Measurements from ENCODE around the gene PPARGC1A.

Gene PPARGC1A, protein sequence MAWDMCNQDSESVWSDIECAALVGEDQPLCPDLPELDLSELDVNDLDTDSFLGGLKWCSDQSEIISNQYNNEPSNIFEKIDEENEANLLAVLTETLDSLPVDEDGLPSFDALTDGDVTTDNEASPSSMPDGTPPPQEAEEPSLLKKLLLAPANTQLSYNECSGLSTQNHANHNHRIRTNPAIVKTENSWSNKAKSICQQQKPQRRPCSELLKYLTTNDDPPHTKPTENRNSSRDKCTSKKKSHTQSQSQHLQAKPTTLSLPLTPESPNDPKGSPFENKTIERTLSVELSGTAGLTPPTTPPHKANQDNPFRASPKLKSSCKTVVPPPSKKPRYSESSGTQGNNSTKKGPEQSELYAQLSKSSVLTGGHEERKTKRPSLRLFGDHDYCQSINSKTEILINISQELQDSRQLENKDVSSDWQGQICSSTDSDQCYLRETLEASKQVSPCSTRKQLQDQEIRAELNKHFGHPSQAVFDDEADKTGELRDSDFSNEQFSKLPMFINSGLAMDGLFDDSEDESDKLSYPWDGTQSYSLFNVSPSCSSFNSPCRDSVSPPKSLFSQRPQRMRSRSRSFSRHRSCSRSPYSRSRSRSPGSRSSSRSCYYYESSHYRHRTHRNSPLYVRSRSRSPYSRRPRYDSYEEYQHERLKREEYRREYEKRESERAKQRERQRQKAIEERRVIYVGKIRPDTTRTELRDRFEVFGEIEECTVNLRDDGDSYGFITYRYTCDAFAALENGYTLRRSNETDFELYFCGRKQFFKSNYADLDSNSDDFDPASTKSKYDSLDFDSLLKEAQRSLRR

DNA sequence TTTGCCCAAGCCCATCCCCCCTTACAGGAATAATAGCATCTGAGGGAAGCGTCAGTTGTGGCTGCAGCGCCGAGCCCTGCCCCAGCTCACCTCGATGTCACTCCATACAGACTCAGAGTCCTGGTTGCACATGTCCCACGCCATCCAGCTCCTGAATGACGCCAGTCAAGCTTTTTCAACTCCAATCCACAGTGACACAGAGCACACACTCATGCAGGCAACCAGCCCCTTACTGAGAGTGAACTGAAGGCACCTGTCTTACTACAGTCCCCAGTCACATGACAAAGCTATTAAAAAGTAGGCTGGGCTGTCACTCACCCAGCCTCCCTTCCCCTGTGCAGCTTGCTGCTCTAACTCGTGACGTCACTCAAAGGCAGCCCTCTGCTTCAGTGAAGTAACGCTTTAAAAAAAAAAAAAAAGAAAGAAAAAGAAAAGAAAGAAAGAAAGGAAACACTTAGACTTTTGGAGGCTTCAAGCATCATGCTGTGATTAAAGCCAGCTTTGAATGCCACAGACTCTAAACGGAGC, at the start of gene PPARGC1A:
Gene PPARGC1A (minus strand): TSS at position 234 of the 528 bp plus-strand sequence. CDS start 90 bp downstream, at position 144.
- DNase-seq (ENCODE audit: low read depth in 2 of 2): no peak

DNA sequence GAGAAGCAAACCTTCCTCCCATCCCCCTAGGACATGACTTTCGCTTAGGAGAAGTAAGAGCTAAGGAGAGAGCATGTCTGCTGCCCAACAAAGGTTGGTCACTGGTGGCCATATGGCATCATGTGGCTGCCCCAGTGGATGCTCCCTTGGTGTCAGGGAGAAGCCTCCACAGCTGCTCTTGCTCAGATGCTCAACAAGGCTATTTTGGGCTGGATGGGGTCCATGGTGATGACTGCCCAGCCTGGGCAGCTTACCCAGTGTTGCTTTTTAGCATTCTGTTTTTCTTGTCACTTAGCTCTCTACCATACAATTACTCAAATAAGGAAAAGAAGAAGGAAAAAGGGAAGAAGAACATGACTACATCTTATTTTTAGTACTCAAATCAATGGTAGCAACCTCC, 48.9 kb upstream of the PPARGC1A start:
- no peak for DNase-seq (ENCODE audit: low read depth in 2 of 2)

DNA sequence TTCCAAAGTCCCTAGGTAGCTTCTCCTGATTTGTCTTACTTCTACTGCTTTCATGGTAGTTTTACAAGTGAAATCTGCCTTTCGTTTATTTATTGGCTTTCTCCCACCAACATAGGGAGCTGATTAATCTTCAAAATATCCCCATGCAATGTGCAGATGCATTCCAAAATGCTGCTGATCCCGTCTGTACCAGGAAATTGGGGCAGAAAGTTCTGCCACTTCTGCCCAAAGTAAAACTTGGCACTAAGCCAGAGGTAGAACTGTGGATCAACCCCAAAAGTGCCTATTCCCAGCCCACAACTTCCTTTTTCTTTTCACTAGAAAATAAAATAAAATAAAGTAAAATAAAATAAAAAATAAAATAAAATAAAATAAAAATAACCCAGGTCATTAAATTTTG, 47.3 kb upstream of the PPARGC1A start:
- no peak for DNase-seq (ENCODE audit: low read depth in 2 of 2)

DNA sequence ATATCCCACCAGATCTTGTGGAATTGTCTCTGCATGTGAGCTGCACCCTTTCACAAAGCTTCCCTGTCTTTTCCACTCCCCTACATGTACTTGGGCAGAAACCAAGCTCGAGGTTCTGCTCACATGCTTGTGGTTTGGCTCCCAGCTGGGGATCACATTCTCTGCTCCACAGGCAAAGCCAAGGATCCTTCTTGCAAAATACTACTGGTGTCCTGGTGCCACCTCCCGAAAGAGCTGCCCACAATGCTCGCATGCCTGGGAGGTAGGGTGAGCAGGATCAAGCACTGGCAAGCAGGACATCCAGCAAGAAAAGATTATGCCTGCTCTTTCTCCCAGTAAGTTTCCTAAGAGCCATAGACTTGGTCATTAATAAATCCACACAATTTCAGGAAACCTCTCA, 45.1 kb upstream of the PPARGC1A start:
- DNase-seq (ENCODE audit: low read depth in 2 of 2): no peak

DNA sequence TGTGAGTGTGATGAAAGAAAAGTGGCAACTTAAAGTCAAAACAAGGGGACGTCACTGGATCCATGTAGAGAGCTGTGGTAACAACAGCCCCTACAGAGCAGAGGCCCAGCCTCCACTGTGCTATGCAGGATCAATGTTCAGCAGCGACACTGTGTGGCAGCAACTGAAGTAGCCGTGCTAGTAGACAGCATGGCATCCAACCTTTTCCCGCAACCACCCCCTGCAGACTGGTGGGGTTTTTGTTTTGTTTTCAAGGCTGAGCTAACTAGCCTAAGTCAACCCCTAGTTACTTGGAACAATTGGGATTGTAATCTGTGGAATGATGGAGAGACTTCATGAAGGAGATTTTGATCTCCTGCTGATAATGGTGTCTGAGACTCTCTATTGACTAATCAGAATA, 44.4 kb upstream of the PPARGC1A start:
- DNase-seq (ENCODE audit: low read depth in 2 of 2): no peak

DNA sequence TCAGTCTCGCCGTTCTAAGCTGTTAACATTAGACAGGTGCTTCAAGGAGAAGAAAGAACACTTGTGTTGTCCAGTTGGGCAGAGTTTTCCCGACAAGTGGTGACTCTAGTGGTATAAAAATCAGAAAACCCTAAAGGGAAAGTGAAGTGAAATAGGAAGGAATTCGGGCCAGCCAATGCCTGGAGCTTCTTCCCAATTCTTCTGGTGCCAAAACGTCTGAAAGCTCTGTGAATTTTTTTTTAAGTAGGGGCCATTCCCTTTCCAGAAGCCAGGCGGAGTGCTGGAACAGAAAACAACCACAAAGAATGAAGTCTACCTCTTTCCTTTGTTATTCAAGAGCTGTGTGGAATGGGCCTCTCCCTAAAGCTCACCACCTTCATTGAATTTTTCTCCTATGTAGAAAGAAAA, 43.1 kb upstream of the PPARGC1A start:
- no peak for DNase-seq (ENCODE audit: low read depth in 2 of 2)

DNA sequence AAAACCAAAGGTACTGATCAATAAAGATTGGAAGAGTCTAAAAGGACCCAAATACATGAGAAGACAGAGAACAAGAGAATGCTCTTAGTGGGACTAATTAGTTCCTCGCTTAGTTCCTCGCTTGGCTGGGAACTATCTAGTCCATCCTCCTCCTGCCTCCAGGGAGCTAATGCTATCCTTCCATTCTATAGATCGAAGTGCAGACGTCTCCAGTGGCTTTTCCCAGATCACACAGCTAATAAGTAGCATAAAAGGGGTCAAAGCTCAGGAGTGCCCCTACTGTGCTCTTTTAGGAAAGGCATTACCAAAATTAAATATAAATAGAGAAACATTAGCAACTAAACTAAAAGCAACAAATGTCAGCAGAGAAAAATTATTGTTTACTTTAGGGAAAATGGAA, 42.3 kb upstream of the PPARGC1A start:
- DNase-seq (ENCODE audit: low read depth in 2 of 2): no peak

DNA sequence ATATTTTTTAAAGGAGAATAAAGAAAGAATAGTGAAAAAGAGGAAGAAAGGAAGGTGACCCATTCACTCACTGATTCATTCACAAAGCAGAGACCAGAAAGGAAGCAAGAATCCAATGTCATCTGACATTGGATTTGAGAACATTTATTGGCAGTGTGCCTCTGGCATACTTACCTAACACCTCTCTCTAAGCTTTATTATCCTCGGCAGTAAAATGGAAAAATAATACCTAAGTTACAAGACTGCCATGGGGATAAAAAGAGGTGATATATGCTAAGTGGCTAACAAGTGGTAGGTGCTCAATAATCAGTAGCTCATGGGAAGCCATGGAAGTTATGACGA, 41.6 kb upstream of the PPARGC1A start:
- DNase-seq (ENCODE audit: low read depth in 2 of 2): no peak

DNA sequence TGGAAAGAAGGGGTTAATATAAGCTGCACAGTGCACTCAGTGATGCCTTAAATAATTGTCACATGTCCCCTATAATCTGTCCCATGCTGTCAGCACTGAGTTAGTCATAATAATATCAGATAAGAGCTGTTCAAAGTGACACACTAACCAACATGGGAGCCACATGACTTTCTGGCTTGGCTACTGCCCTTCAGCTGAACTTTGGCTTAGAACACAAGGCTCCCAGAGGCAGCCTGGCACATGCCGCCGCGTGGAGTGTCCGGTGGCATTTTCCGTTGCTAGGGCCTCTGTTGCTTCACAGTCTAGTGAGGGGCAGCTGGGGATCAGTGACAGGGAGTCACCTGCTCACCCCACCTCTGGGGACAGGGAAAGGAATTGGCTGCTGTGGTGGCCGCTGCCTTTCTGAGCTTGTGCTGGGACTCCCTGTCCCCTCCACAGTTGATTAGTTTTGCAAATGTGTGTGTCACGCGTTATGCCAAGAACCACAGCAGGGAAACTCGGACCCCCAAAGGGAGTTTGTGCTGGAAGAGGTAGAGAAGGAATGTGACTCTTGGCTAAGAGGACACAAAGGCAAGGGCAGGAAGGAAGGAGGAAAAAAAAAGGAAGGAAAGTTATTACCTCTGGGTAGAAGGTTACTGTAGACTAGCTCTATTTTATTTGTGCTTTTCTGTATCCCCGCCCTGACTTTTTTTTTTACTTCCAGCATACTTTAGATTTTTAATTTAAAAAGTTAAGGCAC, 41.1 kb upstream of the PPARGC1A start:
- DNase-seq (ENCODE audit: low read depth in 2 of 2): no peak

DNA sequence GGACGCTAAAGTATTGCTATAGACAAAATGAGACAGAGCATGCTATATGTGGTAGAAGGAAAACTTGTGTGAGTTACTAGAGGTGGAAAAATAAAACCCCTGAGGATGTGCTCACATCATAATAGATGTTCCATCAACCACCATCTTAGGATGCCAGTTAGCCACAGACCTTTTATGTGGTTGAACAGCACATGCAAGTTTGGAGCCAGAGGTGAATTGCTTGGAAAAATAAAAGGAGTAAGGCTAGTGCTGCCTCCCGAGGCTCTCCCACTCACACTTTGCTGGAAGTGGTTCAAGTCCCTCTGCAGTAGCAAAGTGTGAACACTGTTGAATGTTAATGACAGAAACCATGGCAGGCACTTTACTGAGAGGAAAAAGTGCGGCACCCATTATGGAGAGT, 39.4 kb upstream of the PPARGC1A start:
- no peak for DNase-seq (ENCODE audit: low read depth in 2 of 2)

DNA sequence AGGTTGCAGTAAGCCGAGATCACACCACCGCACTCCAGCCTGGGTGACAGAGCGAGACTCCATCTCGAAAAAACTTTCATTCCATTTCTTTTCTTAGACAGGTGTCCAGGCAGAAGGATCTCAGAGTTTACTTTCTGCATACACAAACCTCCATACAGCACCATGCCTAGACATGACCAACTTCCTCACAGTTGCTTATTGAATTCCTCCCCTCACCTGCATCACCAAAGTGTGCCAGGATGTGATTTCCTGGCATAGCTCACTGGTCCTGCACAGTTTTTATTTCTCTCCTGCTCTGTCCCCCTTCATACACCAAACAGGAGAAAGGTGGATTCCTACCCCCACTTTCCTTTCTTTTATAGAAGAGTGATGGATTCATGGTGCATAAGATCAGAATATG, 34.7 kb upstream of the PPARGC1A start:
- DNase-seq (ENCODE audit: low read depth in 2 of 2): no peak

DNA sequence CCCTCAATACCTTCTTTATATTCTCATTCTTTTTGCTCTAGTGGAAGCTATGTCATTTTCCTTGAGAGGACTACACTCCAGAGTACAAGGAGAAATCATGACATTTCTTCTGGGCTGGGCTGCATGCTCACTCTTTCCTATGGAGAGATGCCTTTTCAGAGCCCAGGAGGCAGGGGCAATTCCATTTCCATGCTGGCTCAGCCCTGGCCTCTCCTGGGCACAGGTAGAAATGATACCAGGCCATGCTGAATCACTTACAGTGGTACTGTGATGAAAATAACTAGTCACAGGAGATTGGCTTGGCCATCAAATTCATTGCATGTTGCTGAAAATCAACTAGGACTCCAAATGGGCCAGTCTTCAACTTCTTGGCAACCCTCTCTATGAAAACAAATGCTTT, 34.0 kb upstream of the PPARGC1A start:
- no peak for DNase-seq (ENCODE audit: low read depth in 2 of 2)

DNA sequence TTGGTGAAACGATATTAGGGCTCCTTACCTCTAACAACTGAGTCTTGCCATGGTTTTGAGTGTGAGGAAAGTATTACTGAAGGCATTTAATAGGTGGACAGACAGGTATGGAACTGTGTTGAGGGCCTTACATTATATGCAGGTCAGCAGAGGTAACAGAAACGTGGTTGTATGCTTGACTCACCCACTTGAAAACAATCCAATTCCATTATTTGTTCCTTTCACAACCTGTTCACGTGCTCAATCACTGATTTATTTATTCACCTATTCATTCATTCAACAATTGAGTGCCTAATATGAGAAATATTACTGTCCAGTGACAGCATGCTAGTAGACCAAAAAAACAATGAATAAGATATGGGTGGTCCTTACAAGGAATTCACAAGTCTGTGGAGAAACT, 33.3 kb upstream of the PPARGC1A start:
- no peak for DNase-seq (ENCODE audit: low read depth in 2 of 2)

DNA sequence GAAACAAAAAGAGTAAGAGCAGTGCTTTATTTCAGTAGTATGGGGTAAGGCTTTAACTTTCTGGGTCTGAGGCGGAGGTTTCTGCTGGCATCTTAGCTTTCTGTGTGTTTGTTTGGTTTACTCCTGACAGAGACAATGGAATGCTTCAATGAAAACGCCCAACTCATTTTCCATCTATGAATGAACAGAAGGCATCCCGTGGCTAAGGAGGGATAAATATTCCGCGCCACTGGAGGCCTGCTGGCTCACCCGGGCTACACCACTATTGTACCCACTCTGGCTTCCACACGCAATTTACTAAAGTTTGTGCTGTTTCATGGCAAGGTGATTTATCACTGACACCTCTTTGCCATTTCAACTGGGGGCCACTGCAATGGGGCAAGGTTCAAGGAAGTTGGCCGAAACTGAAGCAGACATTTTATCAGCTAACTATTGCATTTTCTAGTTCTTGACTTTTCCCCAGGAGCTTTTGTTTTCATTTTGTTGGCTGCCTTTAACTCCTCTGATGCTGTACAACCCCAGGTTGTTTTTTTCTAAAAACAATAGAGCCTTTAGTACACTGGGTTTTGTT, 32.8 kb upstream of the PPARGC1A start:
- DNase-seq (ENCODE audit: low read depth in 2 of 2): no peak

DNA sequence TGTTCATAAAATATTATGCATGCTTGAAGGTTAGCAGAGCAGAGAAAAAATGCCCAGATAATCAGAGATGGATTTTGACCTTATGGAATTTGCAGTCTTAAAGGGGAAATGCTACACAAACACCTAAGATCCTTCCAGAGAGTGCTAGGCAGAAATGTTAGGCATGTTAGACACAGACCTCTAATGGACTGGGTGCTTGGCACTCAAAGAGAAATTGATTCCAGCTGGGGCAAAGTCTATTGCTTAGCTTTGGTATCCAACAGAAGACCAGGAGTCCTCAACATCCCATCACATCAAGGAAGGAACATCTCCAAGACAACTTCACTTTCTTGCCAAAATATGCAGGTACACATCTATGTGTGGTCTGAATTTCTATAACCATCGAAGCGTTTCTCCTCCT, 32.2 kb upstream of the PPARGC1A start:
- DNase-seq (ENCODE audit: low read depth in 2 of 2): no peak

DNA sequence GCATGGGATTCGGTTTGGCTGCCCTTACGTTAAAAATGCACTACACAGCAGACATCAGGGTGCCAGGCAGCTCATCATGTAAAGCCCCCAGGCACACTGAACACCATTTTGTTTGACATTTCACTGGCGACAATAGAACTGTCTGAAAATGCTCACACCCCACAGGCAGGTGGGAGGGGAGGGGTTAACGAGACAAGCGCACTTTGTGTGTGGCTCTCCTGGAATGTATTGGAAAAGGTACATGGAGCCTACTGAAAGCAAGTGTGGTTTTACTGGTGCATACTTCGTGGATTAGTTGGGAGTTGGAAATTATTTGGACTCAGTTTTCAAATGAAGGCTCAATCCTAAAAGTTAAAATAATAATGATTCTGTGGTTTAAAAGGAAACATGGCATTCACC, 31.6 kb upstream of the PPARGC1A start:
- no peak for DNase-seq (ENCODE audit: low read depth in 2 of 2)

DNA sequence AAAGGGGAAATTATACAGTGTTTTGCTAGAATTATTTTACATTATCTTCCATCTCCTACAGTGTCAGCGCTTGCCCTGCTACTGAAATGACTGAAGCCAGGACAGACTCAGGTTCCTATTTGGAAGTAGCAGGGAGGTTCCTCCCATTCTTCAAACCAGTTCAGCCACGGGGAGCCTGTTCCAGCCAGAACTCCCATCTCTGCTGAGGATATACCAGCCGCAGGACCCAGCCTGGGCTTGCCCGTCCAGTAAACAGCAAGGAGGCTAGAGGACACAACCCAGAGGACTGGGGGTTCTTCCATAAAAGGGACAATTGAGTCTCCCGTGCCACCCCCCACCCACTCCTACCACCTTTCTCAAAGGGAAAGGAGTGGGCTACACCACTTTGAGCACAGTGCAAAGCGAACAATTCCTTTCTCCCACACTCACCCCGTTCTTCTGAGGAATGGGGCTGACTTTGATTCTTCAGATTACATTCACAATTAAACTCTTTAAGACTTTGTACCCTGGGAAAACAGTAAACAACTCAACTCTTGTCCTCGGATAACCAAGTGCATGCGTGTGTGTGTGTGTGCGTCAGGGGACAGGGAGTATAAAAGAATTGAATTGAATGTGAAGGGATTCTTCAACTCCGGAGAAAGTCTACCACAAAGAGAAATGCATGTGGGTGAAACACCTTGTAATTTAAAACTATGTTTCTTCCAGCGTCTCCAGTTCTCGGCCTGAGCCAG, 31.0 kb upstream of the PPARGC1A start:
- DNase-seq (ENCODE audit: low read depth in 2 of 2): no peak

DNA sequence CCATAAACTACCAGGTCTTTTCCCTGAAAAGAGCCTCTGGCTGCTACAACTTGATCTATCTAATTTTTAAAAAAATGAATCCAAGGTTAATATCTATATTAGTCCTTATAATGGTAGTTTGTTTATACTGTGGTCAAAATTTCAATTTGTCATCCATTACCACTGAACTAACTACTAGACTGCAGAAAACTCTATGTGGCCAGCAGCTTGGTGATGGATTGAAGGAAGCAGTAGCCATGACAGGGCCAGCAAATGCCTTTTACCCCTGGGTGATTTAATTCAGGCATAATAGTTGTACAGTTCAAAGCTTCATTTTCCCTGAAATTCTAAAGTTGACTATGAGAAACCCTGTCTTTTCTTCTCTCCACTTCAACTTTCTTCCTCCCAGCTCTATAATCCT, 30.4 kb upstream of the PPARGC1A start:
- DNase-seq (ENCODE audit: low read depth in 2 of 2): no peak

DNA sequence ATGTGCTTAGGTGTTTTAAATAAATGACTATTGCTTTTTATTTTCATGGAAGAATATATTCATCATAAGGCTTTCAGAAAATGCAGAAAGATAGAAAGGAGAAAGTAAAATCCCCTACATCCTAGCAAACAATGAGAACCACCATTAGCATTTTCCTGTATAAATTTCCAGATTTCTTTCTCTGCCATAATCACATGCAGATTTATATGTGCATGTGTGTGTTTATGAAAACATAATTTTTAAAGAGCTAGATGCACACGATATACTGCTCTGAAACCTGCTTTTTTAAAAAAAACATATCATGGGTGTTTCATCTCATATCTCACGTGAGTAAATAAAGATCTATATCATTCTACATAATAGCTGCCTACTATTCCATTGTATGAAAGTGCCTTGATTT, 26.4 kb upstream of the PPARGC1A start:
- no peak for DNase-seq (ENCODE audit: low read depth in 2 of 2)

DNA sequence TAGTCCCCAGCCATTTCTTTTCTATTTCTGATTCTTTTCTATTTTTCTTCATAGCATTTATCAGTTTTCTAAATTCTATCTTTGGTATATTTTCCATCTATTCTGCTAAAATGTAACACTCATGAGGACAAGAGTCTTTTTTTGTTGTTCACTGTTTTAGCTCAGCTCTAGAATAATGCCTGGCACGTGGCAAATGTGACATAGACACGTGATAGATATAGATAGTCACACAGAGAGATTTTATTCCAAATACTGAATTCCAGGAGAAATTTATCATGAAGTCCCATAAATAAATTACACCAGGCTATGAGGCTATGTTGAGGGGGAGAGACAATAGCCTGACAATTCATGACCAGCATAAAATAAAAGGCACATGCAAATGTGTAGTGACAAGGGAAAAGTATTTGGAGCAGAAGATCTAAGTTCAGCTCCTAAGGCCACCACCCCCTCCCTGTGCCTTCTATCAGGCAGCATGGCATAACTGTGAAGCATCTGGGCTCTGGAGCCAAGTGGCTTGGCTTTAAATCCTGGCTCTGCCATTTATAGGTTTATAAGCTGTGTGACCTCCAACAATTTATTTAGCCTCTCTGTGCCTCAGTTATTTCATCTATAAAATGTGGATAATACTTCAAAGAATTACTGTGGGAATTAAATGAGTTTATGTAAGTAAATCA, 25.7 kb upstream of the PPARGC1A start:
- DNase-seq (ENCODE audit: low read depth in 2 of 2): no peak

Data from stimulated activated CD8-positive, alpha-beta memory T cell treated with anti-CD3 and anti-CD28 coated beads, Interleukin-15, amount 100 ng/mL, for 4 hours (primary cell).